Myometrial cell (primary cell): Measurements from ENCODE around the gene RCAN3. TPM values are rescaled to one million over a fixed set of nuclear protein-coding genes. Genes with fewer than 3 reads are reported as not detected.

Experiments used
- total RNA-seq: library from RNA; depleted of rRNA; stranded (reverse); fragments of >200 nt; gene quantifications from 2 replicates; pipeline ENCODE4 v1.2.3, GENCODE V29; 2015

RCAN3 gene
- 14.9 and 20.8 TPM in 2 replicates for total RNA-seq

GRCh38 chr1:24502709-24503058 is at the start of gene RCAN3:
TSS of gene RCAN3 (plus strand) at chr1:24502836. CDS start at chr1:24514373, 11,537 bp downstream.

GRCh38 chr1:24555591-24556413 is 53.2 kb downstream of the RCAN3 start, which contains the start of gene NCMAP:
TSS of gene NCMAP (plus strand) at chr1:24556087. CDS start at chr1:24595431, 39,344 bp downstream.

Other genes with a start within 250 kb of the RCAN3 start
- gene GRHL3, start 183.5 kb upstream of the RCAN3 start, total RNA-seq, result not detected in 2 replicates
- gene STPG1, start 89.1 kb upstream of the RCAN3 start, total RNA-seq, result 13.3 TPM in 2 replicates
- 57.7 and 61.5 TPM in 2 replicates for gene NIPAL3, start 87.0 kb upstream of the RCAN3 start, total RNA-seq
- gene NCMAP, start 53.3 kb downstream of the RCAN3 start, total RNA-seq, result not detected in 2 replicates
- 23.0 and 27.1 TPM in 2 replicates for gene SRRM1, start 140.5 kb downstream of the RCAN3 start, total RNA-seq
- 450 and 548 TPM in 2 replicates for gene CLIC4, start 242.6 kb downstream of the RCAN3 start, total RNA-seq